ENCODE data around the gene FBXO24. TPM values are rescaled to one million over a fixed set of nuclear protein-coding genes. Genes with fewer than 3 reads are reported as not detected.

Gene FBXO24
- total RNA-seq, 1 donor from 2014 or later, result 0.46 TPM

- no peaks in the 10 kb centered on the region for H3K9me3 Mint-ChIP-seq (ENCODE audit: unreplicated experiment)
- H3K27me3 Mint-ChIP-seq (ENCODE audit: unreplicated experiment), result peaks cover 16% of the 10 kb centered on the region
- no peaks in the 10 kb centered on the region for H3K4me1 Mint-ChIP-seq (ENCODE audit: unreplicated experiment)
- H3K4me3 Mint-ChIP-seq (ENCODE audit: unreplicated experiment), result no peak overlapping the region
- TF ChIP-seq, protein P1, sequence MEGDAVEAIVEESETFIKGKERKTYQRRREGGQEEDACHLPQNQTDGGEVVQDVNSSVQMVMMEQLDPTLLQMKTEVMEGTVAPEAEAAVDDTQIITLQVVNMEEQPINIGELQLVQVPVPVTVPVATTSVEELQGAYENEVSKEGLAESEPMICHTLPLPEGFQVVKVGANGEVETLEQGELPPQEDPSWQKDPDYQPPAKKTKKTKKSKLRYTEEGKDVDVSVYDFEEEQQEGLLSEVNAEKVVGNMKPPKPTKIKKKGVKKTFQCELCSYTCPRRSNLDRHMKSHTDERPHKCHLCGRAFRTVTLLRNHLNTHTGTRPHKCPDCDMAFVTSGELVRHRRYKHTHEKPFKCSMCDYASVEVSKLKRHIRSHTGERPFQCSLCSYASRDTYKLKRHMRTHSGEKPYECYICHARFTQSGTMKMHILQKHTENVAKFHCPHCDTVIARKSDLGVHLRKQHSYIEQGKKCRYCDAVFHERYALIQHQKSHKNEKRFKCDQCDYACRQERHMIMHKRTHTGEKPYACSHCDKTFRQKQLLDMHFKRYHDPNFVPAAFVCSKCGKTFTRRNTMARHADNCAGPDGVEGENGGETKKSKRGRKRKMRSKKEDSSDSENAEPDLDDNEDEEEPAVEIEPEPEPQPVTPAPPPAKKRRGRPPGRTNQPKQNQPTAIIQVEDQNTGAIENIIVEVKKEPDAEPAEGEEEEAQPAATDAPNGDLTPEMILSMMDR (IDR thresholded peaks at IDR 0.05), result no peak
- no peak for DNase-seq (ENCODE audit: extremely low spot score, unreplicated experiment)
- no peak overlapping the region for H3K27ac Mint-ChIP-seq (ENCODE audit: unreplicated experiment)
- no peaks in the 10 kb centered on the region for H3K36me3 Mint-ChIP-seq (ENCODE audit: unreplicated experiment)
Observed at GRCh38 chr7:100641860-100642533, 55.9 kb downstream of the FBXO24 start.

- TF ChIP-seq, protein P1 (IDR thresholded peaks at IDR 0.05), result no peak
- DNase-seq (ENCODE audit: extremely low spot score, unreplicated experiment), result no peak
- Mint-ChIP-seq H3K9me3 (ENCODE audit: unreplicated experiment) (no peaks in the 10 kb centered on the region), H3K36me3 (ENCODE audit: unreplicated experiment) (no peaks in the 10 kb centered on the region), H3K27ac (ENCODE audit: unreplicated experiment) (no peak overlapping the region), H3K27me3 (ENCODE audit: unreplicated experiment) (peaks cover 16% of the 10 kb centered on the region), H3K4me1 (ENCODE audit: unreplicated experiment) (no peaks in the 10 kb centered on the region), H3K4me3 (ENCODE audit: unreplicated experiment) (no peak overlapping the region)
Observed at GRCh38 chr7:100642534-100642907, 56.4 kb downstream of the FBXO24 start.

- Mint-ChIP-seq H3K9me3 (ENCODE audit: unreplicated experiment) (no peaks in the 10 kb centered on the region), H3K36me3 (ENCODE audit: unreplicated experiment) (no peaks in the 10 kb centered on the region), H3K27me3 (ENCODE audit: unreplicated experiment) (peaks cover 22% of the 10 kb centered on the region), H3K4me1 (ENCODE audit: unreplicated experiment) (no peaks in the 10 kb centered on the region), H3K4me3 (ENCODE audit: unreplicated experiment) (no peak overlapping the region), H3K27ac (ENCODE audit: unreplicated experiment) (no peak overlapping the region)
- TF ChIP-seq, protein P1 (IDR thresholded peaks at IDR 0.05), result no peak
- no peak for DNase-seq (ENCODE audit: extremely low spot score, unreplicated experiment)
Observed at GRCh38 chr7:100649826-100650565, 63.9 kb downstream of the FBXO24 start.

Other genes starting within 250 kb of the FBXO24 start
- gene PILRB, start 228.2 kb upstream of the FBXO24 start, total RNA-seq, result 31.7 and 38.7 TPM in 2 replicates
- 1.8 and 2.5 TPM in 2 replicates for gene PILRA, start 212.8 kb upstream of the FBXO24 start, total RNA-seq
- 4.4 and 5.0 TPM in 2 replicates for gene ZCWPW1, start 157.6 kb upstream of the FBXO24 start, total RNA-seq
- gene MEPCE, start 156.5 kb upstream of the FBXO24 start, total RNA-seq, result 50.0 and 50.1 TPM in 2 replicates
- 22.8 and 32.1 TPM in 2 replicates for gene PPP1R35, start 149.8 kb upstream of the FBXO24 start, total RNA-seq
- 0.46 TPM in 1 of 2 replicates, not detected in the other for gene SPACDR, start 122.1 kb upstream of the FBXO24 start, total RNA-seq
- gene TSC22D4, start 107.1 kb upstream of the FBXO24 start, total RNA-seq, result 46.8 and 46.9 TPM in 2 replicates
- gene NYAP1, start 102.4 kb upstream of the FBXO24 start, total RNA-seq, result 0.89 and 0.99 TPM in 2 replicates
- 10.2 and 10.8 TPM in 2 replicates for gene AGFG2, start 47.1 kb upstream of the FBXO24 start, total RNA-seq
- gene SAP25, start 12.4 kb upstream of the FBXO24 start, total RNA-seq, result 1.5 TPM in 1 of 2 replicates, not detected in the other
- gene LRCH4, start 199 bp upstream of the FBXO24 start, total RNA-seq, result 76.2 and 90.9 TPM in 2 replicates
- 608 and 626 TPM in 2 replicates for gene PCOLCE, start 16.0 kb downstream of the FBXO24 start, total RNA-seq
- gene MOSPD3, start 26.2 kb downstream of the FBXO24 start, total RNA-seq, result 24.5 and 26.3 TPM in 2 replicates
- gene TFR2, start 55.2 kb downstream of the FBXO24 start, total RNA-seq, result 0.19 and 0.31 TPM in 2 replicates
- not detected in 2 replicates for gene ACTL6B, start 70.1 kb downstream of the FBXO24 start, total RNA-seq
- gene GNB2, start 87.4 kb downstream of the FBXO24 start, total RNA-seq, result 229 and 251 TPM in 2 replicates
- gene GIGYF1, start 107.9 kb downstream of the FBXO24 start, total RNA-seq, result 56.3 and 64.6 TPM in 2 replicates
- 19.3 and 26.3 TPM in 2 replicates for gene POP7, start 119.8 kb downstream of the FBXO24 start, total RNA-seq
- not detected in 2 replicates for gene EPO, start 134.1 kb downstream of the FBXO24 start, total RNA-seq
- gene ZAN, start 147.3 kb downstream of the FBXO24 start, total RNA-seq, result not detected in 2 replicates
- 88.9 and 91.9 TPM in 2 replicates for gene EPHB4, start 241.2 kb downstream of the FBXO24 start, total RNA-seq

All from osteocyte (in vitro differentiated cells).